Stimulated activated CD4-positive, alpha-beta T cell treated with anti-CD3 and anti-CD28 coated beads, Interleukin-4, amount 100 ng/mL, for 48 hours (primary cell): ENCODE results near the gene PWP2.

Source experiments
- DNase-seq, 2 donors: peaks; one replicate each; pipeline ENCODE4 v3.0.0-alpha.2; 2020; ENCODE audit warnings: low read depth in 2 of 2

Gene PWP2

DNA sequence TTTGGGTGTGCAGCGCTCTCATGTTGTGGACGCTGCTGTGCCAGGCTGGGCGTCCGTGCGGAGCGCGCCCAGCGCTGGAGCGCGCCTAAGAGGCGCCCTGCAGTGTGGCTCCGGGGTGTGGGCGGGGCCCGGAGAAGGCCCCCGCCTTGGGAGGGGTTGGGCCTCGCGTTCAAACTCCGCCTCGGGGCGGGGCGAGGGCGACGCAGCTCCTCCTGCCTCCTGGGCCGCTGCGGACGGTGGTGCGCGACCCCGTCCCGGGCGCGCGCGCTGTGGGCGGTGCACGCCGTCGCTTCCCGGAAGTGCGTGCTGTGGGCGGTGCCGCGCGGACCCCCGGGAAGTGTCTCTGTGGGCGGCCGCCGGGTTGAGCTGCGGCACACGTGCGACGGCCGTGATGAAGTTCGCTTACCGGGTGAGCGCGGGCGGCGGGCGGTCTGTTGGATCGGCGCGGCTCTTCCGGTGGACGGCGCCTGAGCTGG lies at the start of gene PWP2:
Gene PWP2, plus strand, starts transcription at position 374 of the 476 bp plus-strand sequence. Its CDS starts 18 bp downstream, at position 392.
- DNase-seq = peak in 1 of 2 donors; percentile 37

DNA sequence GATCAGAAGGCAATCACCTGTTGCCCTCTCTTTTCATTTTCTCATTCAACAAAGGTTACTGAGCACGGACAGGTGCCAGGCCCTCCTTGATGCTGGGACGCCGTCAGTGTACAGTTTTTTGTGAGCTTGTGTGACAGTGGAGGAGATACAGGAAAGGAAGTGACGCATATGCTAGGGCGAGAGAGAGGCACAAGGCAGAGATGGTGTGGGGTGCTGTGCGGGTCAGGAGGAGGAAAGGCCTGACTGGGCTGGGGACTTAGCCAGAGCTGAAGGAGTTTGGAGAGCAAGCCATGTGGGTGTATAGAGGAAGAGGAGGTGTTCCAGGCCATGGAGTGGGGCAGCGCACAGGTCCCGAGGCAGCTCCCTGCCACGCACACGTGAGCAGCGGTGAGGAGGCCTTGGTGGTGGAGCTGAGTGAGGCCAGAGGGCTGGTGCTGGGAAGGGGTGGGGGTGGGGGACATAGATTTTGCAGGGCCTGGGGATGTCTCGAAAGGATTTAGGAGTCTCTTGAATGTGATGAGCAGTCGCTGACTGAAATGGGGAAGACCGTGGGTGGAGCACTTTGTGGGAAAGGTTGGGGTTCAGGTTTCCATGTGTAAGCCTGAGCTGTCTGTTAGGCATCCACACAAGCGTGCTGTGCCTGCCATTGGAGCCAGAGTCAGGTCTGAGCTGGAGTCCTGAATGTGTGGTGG lies 49.1 kb upstream of the PWP2 start:
- peak; percentile 36 to 63 for DNase-seq

DNA sequence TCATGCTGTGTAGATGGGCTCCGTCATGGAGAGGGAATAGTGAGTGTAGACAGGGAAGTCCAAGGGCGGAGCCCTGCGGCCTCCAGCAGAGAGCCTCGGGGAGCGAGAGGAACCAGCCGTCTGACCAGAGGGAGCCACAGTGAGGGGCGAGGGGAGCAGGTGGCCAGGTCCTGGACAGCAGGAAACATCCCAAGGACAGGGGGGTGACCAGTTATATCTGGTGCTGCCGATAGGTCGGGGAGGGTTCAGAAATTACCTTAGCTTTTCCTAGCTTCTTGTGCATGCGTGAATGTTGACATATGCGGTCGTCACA lies 48.6 kb upstream of the PWP2 start:
- DNase-seq = no peak

DNA sequence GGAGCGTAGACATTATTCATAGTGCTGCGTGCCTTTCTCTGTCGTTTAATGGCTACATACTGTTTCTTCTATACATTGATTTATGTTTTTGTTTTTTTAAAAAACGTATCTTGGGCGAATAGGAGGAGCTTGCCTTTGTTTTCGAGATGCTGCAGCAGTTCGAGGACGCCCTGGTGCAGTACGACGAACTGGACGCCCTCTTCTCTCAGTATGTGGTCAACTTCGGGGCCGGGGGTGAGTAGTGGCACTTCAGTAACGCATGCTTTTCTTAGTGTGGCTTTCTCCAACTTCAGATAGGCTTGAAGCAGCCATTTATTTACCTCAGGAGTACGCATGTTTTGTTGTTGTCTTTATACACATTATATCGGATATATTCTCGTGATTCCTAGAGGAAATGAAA lies 48.2 kb upstream of the PWP2 start:
- no peak for DNase-seq

DNA sequence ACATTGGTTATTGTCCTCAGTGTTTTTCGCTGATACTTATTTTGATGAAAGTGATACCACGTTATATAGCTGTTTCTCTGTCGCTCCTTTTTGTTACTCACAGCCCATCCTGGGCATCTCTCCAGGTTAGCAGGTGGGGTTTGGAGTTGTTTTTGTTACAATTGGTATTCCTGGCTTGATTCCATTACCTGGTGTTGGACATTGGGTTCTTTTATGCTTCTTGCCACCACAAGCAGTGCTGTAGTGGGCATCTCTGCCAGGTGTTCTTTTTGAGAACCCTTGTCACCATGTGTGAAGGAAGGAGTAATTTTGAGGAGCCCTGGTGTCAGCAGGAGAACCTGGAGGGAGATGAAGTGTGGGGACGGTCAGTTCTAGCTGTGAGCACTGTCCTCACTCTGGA lies 47.5 kb upstream of the PWP2 start:
- no peak for DNase-seq

DNA sequence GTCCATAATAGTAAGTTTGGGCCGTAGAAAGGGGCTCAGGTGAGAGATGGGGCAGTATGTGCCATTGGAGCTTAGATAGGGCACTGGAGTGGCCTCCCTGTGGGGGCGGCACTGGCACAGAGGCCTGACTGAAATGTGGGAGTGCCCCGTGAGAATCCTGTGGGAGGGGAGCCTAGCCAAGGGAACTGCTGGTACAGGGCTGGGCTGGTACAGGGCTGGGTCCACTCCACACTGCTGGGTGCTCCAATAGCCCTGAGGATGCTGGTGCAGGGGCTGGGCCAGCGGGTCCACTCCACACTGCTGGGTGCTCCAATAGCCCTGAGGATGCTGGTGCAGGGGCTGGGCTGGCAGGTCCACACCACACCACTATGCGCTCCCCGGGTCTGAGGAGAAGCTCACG lies 44.8 kb upstream of the PWP2 start:
- DNase-seq = no peak

DNA sequence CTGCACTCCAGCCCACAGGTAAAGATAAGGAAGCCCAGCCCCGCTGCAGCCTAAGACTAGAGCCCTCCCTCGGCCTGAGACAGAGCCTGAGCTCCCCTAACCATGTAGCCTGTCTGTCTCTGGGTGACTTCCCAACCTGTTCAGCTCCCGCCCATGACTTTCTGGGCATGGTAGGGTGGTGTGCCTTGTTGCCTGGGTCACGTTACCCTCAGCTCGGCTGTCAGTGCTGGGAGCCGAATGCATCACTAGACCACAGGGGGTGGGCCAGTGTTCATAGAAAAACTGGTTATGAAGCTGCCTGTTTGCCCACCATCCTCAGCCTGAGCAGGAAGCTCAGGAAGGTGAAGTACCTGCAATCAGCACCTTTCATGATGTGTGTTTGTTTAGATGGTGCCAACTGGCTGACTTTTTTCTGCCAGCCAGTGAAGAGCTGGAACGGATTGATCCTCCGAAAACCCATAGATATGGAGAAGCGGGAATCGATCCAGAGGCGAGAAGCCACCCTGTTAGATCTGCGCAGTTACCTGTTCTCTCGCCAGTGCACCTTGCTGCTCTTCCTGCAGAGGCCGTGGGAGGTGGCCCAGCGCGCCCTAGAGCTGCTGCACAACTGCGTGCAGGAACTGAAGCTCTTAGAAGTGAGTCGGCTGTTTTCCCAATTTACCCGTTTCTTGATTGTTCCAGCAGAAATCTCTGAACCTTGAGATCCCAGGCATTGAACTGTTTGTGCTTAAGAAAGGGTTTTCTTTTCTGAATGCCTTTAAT lies 43.9 kb upstream of the PWP2 start:
- no peak for DNase-seq

DNA sequence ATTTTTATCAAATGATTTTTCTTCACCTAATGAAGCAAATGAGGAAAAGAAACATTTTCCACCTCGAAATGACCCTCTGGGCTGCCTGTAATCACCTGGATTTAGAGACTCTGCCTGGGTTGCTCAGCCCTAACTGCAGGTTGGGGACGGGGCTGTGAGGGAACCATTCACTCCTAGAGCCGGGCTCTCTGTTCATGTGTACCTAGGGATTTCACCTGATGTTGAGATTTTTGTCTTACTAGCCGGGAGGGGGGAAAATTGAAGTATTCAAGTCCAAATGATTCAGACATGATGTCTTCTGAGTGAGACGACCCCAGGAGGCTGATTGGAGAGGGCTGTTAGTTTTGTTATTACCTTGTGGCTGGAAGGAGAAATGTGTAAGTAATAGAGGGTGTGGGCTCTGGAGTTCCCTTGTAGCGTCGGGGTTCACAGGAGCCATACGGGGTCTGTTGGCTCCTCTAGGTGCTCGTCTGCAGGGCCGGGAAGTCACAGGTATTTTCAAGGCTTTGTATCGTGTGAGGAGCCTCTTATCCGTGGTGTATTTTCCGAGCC lies 42.3 kb upstream of the PWP2 start:
- DNase-seq = no peak

DNA sequence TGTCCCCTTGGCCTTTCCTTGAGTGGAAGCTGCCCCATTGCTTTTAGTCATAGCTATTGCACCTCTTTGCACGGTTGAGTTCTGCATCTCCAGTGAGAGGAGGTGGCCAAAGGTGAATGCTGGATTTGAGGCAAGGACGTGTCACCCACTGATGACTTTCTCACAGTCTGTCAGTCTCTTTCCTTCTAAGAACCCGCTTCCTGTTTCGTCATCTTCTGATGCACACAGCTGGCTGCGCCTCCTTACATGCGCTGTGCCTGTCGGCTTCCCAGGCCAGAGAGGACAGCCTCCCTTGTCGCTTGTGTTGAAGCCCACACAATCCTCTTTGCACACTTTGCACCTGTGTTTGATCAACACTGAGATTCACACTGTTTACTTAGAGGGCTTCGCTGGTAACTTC lies 41.8 kb upstream of the PWP2 start:
- peak; percentile 51 to 64 for DNase-seq

DNA sequence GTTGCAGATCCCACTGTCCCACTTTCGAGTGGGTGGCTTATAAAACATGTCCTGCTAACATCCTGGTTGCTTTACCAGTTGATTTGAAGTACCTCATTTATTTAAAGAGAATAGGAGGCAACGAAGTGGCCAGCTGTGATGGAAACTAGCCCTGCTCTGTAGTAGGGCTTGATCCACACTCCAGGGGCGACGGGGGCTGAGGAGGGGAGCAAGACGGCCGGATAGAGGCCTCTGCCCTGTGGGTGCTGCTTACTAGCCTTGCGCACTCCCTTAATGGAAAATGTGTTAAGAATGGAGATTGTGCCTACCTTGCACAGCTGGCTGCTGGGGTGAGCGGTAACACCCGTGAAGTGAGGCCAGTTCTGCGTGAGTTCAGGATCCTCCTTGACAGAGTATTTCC lies 41.1 kb upstream of the PWP2 start:
- DNase-seq = no peak

DNA sequence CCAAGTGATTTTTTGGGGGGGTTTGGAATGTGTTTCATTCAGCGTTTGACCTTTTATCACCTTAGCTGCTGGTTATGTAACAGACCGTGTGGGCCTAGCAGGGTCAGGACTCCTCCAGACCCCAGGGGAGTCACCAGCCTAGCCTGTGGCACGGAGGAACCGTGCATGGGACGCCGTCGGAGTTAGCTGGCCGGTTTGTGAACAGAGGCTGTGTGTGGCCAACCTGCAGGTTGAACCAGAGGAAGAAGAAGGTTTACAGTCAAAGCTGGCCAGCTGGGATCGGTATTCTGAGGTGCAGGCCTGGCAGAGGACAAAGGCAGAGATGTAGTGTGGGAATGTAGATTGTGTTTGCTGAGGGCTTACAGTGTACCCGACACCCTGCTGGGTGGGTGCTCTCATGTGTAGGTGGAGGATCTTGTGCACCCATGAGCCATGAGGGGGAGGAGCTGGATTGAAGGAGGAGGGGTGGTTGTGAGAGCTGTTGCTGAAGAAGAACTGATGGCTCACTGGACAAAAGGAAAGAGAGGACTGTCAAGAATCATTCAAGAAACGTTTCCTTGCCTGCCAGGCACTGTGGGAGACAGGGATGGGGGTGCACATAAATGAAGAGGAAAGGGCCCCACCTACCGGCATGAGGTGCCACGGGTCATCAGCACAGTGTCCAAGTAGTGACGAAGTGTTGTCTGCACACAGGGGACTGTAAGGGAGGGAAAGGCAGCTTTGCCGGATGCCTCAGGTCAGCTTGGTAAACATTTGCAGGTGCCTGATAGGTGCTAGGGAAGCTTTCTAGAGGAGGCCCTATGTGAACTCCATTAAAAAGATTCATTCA lies 40.0 kb upstream of the PWP2 start:
- no peak for DNase-seq

DNA sequence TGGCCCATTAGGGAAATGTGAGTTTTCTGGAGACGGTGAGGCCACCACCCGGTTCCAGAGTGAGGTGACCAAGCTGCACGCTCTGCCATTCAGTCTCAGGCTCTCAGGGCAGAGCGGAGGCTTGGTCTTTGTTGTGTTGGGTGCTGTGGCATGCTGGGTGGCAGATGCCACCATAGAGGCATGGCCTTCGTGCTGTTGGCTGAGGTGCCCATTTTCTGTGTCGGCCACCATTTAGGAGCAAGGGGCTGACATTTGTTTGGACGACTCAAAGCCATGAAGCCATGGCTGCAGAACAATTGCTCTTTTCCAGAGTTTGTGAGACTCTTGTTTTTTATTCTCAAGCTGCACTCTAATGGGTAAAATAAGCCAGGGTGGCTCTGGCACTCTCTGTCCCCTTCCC lies 36.8 kb upstream of the PWP2 start:
- DNase-seq = no peak

DNA sequence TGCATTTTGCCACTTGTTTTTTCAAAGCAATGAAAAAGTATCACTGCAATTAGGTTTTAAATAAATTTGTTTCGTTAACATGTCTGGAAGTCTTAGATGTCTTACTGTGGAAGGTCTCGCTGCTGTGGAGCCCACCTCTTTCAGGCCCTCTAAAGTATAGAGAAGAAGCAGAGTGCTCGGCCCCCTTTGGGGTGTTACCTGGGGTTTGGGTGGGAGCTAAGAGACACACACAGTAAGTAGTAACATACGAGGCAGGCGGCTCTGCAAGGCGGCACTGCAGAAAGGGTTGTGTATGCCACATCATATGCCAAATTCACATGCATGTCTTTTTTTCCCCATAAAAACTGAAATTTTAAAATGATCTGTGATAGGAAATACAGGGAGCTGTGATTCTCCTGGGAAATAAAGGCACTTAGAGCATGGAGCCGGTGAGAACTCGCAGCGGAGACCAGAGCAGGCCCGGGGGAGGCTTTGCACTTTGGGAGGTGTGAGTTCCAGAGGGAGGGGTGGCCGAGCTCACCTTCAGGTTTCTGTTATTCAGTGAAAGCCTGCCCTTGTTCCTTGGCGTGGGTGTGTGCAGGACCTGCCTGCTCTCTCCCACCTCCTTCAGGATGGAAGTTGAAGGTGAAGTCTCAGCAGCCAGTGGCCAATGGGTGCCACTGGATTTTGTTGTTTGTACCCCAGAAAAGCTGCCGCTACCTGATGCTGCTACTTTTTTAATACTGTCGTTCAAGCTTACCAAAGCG lies 35.7 kb upstream of the PWP2 start:
- no peak for DNase-seq

DNA sequence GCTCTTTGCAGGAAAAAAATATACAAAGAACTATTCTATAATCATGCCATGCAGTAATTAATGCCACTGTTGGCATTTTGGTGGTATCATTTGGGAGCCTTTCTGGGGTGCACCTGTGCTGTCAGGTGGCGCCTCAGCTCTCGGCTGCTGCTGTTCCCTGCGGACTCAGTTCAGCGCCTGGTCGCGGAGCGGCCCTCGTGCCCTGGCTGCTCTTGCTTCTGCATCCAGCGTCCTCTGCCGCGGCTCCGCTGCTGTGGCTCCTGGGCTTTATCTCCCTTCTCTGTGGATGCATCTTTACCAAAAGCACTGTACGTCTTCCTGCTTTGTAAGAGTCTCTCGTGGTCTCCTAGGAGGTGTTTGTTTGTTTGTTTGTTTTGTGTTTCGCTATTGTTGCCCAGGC lies 35.1 kb upstream of the PWP2 start:
- no peak for DNase-seq

DNA sequence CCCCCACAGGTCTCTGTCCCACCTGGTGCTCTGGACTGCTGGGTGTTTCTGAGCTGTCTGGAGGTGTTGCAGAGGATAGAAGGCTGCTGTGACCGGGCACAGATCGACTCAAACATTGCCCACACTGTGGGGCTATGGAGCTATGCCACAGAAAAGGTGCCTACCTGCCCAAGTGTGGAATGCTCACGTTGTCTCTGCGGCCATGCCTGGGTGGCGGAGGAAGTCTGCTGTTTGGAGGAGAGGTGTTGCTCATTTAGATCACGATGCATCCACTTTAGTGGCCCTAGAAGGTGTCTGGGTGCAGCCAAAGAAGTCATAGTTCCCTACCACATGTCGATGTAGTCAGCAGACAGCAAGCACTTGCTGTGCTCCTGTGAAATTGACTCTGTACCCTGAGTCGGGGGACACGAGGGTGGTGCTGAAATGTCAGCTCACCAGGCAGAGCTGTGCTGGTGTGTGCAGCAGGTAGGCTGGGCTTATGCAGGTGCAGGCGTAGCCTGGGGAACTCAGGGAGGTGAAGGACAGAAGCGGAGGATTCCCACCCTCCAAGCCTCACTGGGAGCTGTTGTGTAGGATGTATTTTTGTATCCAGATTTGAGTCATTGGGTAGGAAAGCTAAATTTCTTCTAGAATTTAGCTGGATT lies 32.8 kb upstream of the PWP2 start:
- no peak for DNase-seq

DNA sequence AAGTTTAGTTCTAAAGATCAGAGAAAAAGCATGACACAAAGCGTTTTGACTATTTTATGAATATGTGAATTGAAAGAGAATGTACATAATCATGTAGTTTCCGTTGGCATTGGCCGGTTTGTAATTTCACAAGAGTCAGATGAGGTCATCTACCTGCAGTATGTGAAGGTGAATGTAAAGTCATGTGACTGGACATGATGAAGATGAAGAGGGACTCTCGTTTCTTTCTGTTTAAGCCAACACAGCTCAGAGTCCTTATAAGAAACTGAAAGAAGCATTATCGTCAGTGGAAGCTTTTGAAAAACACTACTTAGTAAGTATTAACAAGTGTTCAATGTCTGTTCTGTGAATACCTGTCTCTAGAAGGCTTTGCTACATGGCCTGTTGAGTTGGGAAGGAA lies 30.9 kb upstream of the PWP2 start:
- DNase-seq = no peak

DNA sequence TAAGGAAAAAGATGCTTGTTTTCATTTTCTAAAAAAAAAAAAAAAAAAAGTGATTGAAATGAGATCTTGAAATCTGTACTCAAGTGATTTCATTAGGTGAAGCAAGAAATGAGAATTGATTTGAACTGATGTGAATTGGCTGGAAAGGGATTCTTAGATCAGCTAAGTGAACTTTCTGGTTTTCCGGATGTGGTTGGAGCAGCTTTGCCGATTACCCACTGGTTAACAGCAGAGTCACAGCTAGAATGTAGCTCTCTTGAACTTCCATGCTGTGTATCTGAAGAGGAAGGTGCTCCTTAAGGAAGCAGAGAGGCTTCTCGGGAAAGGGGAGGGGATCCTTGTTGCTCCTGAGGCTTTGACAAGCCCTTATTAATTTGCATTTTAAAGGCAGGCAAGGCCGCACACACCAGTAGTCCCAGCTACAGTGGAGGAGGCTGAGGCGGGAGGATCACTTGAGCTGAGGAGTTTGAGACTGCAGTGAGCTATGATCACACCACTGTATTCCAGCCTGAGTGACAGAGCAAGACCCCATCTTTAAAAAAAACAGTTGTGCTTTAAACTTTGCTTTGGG lies 28.7 kb upstream of the PWP2 start:
- DNase-seq = no peak

DNA sequence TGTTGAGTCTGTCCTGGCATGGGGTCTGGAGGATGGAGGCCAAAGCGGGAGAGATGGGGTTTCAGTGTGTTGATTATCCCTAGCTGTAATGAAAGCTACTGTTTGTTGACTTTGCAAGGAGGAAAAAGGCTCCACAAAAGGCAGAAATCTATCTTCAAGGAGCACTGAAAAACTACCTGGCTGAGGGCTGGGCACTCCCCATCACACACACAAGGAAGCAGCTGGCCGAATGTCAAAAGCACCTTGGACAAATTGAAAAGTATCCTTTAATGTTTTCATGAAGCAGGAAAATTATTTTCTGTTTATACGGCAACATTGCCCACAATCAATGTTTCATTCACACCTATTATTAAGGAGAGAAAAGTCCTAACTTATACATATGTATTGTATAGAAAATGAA lies 27.8 kb upstream of the PWP2 start:
- no peak for DNase-seq

DNA sequence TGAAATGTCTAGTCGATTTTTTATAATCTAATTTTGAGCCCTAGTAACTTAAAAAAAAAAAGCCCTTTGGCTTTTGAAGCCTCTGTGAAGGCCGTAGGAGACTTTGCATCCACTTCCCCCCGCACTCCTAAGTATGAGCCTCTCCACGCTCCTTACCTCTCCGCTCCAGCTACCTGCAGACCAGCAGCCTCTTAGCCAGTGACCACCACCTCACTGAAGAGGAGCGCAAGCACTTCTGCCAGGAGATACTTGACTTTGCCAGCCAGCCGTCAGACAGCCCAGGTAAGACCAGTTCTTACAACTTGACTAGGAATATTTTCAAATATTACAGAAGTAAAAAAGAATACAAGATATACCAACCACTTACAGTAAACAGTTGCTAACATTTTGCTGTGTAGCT lies 27.4 kb upstream of the PWP2 start:
- no peak for DNase-seq

DNA sequence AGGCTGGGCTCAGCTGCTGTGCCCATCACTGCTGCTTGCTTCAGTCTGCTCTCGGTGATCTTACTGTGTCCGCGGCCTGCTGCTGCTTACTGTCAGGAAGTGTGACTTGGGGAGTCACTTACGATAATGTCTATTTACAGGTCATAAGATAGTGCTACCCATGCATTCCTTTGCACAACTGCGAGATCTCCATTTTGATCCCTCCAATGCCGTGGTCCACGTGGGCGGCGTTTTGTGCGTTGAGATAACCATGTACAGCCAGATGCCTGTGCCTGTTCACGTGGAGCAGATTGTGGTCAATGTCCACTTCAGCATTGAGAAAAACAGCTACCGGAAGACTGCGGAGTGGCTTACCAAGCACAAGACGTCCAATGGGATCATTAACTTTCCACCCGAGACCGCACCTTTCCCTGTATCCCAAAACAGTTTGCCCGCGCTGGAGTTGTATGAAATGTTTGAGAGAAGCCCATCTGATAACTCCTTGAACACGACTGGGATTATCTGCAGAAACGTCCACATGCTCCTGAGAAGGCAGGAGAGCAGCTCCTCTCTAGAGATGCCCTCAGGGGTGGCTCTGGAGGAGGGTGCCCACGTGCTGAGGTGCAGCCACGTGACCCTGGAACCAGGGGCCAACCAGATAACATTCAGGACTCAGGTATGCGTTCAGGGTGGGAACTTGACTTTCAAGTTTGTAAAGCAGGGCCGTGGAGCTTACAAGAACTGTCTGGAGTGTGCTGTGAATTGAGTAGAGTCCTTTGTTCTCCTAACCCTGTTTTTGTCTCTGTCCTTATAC lies 24.4 kb upstream of the PWP2 start:
- DNase-seq = no peak
